Uterus (tissue), 4 donors: Measurements from ENCODE around the gene PTPRC. TPM values are rescaled to one million over a fixed set of nuclear protein-coding genes. Genes with fewer than 3 reads are reported as not detected.

ENCODE experiments used
- DNase-seq, 2 donors: peaks; one replicate each; pipeline ENCODE4 v3.0.0-alpha.2; 2019 to 2020
- H3K27ac ChIP-seq, 2 donors: fragments of 200-600 bp; sonication (generic); 1 replicate in 1 of 2; 2 replicates in 1 of 2; pipeline ENCODE4 v1.5.1; 2016 to 2018
- H3K27me3 ChIP-seq, 2 donors: fragments of 200-600 bp; sonication (generic); one replicate each; pipeline ENCODE4 v1.5.1; 2018 to 2019; ENCODE audit warnings: control low read depth in 1 of 2
- H3K36me3 ChIP-seq, 2 donors: fragments of 200-600 bp; sonication (generic); one replicate each; pipeline ENCODE4 v1.5.1; 2019; ENCODE audit warnings: control low read depth in 1 of 2
- H3K4me1 ChIP-seq, 2 donors: fragments of 200-600 bp; sonication (generic); one replicate each; pipeline ENCODE4 v1.5.1; 2018 to 2019; ENCODE audit warnings: control low read depth in 1 of 2
- H3K4me3 ChIP-seq, 2 donors: fragments of 200-600 bp; sonication (generic); 1 replicate in 1 of 2; 2 replicates in 1 of 2; pipeline ENCODE4 v1.5.1; 2018 to 2019; ENCODE audit warnings: mild to moderate bottlenecking in 1 of 2
- H3K9me3 ChIP-seq, 2 donors: fragments of 200-600 bp; sonication (generic); one replicate each; pipeline ENCODE4 v1.5.1; 2019; ENCODE audit warnings: control low read depth in 1 of 2
- POLR2A ChIP-seq, 2 donors: fragments of 450-650 bp; IDR thresholded peaks; one replicate each; pipeline ENCODE4 v1.6.1; 2016; ENCODE audit warnings: antibody characterized with exemption in 2 of 2, mild to moderate bottlenecking in 1 of 2, moderate library complexity in 1 of 2
- intact Hi-C: fragments of 100-400 bp; cut with DNase I; formaldehyde crosslinking; loops from one replicate; pipeline ENCODE4 v1.15.1; 2023; ENCODE audit warnings: low total_unique reads
- total RNA-seq, 4 donors: library from RNA; depleted of rRNA in 3 of 4; stranded (reverse); fragments of >200 nt in 3 of 4; gene quantifications; one replicate each; pipeline versions ENCODE4 v1.1.0 to v1.2.4, GENCODE V29; 2014 to 2023
- TF ChIP-seq, protein P1 (sequence below), 4 experiments: fragments of 200-600 bp in 2 of 4; fragments of 450-650 bp in 2 of 4; sonication (generic) in 2 of 4; IDR thresholded peaks; one replicate each; pipeline ENCODE4 v1.5.1; 2016 to 2019; ENCODE audit warnings: antibody characterized with exemption in 4 of 4, mild to moderate bottlenecking in 2 of 4, moderate library complexity in 1 of 4
- donor health status: DM: yes; HTN: yes; CAD: no.

The PTPRC gene
- total RNA-seq, 4 donors from 2014 or later: 12.7 to 28.7 (median 16.3) TPM

DNA sequence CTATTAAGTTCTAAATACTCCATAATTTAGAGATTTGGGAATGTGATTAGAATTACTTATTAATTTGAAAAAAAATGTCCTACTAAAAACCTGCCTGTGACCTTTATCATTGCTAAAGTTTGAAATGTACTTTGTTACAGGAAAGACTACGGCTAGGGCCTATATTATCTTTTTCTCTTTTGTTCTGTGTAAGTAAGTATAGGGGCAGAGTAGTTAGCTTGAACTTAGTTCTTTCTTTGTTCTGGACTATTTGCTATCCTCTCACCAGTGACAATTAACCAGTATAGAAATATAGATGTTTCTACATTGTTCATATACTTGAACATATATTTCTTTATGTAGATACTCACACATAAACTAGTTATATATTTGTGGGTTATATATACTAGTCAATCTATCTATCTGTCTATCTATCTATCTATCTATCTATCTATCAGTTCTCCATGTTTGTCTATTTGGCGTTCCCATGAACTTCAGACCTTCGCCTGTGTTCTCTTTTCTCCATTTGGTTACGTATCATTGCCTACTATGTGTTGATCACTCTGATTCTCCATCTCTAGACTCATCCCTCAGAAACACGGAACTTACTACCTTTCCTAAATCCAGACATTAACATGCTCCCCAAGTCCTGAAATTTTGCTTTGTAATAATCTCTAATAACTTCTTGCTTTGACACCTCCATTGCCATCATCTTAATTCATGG is 3.3 kb downstream of the PTPRC start:
- no peak for DNase-seq
- intact Hi-C loops: no loop called here
- Histone ChIP-seq H3K9me3 (no peaks in the 10 kb centered on the region), H3K36me3 (no peaks in the 10 kb centered on the region), H3K27me3 (no peaks in the 10 kb centered on the region), H3K4me1 (no peaks in the 10 kb centered on the region), H3K4me3 (no peak overlapping the region), H3K27ac (no peak overlapping the region)
- TF ChIP-seq, protein P1, sequence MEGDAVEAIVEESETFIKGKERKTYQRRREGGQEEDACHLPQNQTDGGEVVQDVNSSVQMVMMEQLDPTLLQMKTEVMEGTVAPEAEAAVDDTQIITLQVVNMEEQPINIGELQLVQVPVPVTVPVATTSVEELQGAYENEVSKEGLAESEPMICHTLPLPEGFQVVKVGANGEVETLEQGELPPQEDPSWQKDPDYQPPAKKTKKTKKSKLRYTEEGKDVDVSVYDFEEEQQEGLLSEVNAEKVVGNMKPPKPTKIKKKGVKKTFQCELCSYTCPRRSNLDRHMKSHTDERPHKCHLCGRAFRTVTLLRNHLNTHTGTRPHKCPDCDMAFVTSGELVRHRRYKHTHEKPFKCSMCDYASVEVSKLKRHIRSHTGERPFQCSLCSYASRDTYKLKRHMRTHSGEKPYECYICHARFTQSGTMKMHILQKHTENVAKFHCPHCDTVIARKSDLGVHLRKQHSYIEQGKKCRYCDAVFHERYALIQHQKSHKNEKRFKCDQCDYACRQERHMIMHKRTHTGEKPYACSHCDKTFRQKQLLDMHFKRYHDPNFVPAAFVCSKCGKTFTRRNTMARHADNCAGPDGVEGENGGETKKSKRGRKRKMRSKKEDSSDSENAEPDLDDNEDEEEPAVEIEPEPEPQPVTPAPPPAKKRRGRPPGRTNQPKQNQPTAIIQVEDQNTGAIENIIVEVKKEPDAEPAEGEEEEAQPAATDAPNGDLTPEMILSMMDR (IDR thresholded peaks at IDR 0.05): no peak
- no peak for TF ChIP-seq POLR2A (IDR thresholded peaks at IDR 0.05)

DNA sequence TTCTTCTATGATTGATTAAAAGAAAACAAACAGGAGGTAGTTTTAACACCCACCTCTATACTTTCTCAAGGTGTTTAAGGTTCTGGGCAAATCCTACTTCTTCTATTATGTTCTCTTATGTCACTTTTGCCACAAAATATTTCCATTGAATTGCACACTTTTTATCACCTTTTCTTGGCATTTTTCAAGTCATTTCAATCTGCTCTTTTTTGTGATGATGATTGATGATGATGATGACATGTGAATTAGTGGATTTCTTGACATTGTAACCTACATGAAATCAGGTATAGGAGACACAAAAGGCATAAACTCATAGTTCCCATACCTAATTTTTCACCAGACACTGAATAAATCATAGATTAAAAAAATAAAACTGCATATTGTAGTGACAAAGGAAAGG is 4.1 kb downstream of the PTPRC start:
- Histone ChIP-seq H3K36me3 (no peaks in the 10 kb centered on the region), H3K9me3 (no peaks in the 10 kb centered on the region), H3K4me1 (no peaks in the 10 kb centered on the region), H3K4me3 (no peak overlapping the region), H3K27me3 (no peaks in the 10 kb centered on the region), H3K27ac (no peak overlapping the region)
- intact Hi-C loops: no loop called here
- DNase-seq: no peak
- no peak for TF ChIP-seq POLR2A (IDR thresholded peaks at IDR 0.05)
- TF ChIP-seq, protein P1 (IDR thresholded peaks at IDR 0.05): no peak

DNA sequence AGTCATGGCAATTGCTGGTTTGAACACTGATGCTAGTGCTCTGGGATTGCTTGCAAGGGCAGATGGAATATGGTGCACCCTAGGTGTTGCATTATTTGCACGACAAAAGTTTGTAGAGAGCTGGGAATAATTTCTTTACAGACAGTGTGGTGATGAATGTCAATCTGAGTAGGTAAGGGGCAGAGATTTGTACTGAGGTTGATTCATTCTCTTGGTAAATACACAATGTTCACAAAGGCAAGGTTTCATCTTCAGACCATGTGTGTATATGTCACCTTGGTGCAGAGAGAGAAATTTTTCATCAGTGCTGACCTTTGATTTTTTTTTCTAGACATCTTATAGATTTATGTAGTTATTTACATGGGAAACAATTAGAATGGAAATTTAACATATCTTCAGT is 5.0 kb downstream of the PTPRC start:
- Histone ChIP-seq H3K27me3 (no peaks in the 10 kb centered on the region), H3K36me3 (no peaks in the 10 kb centered on the region), H3K27ac (no peak overlapping the region), H3K4me3 (no peak overlapping the region), H3K9me3 (no peaks in the 10 kb centered on the region), H3K4me1 (no peaks in the 10 kb centered on the region)
- DNase-seq: no peak
- intact Hi-C loops: no loop called here
- TF ChIP-seq, protein P1 (IDR thresholded peaks at IDR 0.05): no peak
- no peak for TF ChIP-seq POLR2A (IDR thresholded peaks at IDR 0.05)

DNA sequence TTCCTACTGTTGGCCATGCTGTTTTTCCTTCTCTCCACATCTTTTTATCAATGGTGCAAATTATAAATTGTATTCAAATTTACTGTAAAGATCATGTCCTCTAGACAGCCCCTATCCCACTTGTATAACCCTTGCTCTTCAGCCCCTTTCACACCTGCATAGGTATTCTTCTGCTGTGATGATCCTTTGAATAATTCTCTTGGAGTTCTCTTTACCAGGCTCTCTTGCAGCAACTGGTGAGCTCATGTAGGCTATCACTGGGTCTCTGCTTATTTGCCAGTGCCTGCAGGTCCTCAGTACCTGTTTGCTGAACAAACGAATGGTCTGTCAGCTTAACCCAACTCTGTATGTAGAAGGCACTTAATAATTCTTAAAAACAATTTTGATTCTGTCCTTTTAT is 8.2 kb downstream of the PTPRC start:
- no peaks in the 10 kb centered on the region for H3K27me3 ChIP-seq
- H3K36me3 ChIP-seq: no peaks in the 10 kb centered on the region
- intact Hi-C loops: no loop called here
- TF ChIP-seq, protein P1 (IDR thresholded peaks at IDR 0.05): no peak
- no peak for TF ChIP-seq POLR2A (IDR thresholded peaks at IDR 0.05)
- DNase-seq: no peak
- no peaks in the 10 kb centered on the region for H3K4me1 ChIP-seq
- no peak overlapping the region for H3K4me3 ChIP-seq
- no peaks in the 10 kb centered on the region for H3K9me3 ChIP-seq
- no peak overlapping the region for H3K27ac ChIP-seq

DNA sequence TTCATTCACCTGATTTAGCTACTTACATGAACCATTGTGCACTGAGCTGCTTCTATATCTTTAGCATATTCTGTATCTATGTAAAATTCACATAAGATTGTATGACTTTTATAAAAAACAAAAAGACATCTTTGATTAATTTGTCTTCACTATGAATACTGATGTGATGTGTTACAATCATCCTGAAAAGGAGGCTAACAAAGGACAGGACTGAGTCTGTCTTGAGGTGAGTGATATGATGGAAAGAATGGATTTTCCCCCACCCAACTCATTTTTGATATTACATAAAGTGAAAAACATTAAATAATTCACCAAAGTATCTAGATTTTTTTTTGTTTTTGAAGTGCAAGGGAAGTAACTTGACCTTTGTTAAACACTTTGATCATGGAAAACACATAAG is 9.8 kb downstream of the PTPRC start:
- no peak for TF ChIP-seq POLR2A (IDR thresholded peaks at IDR 0.05)
- TF ChIP-seq, protein P1 (IDR thresholded peaks at IDR 0.05): no peak
- no peak overlapping the region for H3K4me3 ChIP-seq
- no peaks in the 10 kb centered on the region for H3K27me3 ChIP-seq
- intact Hi-C loops: no loop called here
- H3K36me3 ChIP-seq: no peaks in the 10 kb centered on the region
- H3K9me3 ChIP-seq: no peaks in the 10 kb centered on the region
- no peak for DNase-seq
- no peaks in the 10 kb centered on the region for H3K4me1 ChIP-seq
- no peak overlapping the region for H3K27ac ChIP-seq
